PFSK-1 (cell line): Measurements from ENCODE around the gene MCCD1.

Experiments
- POLR2AphosphoS5 ChIP-seq: IDR thresholded peaks from 2 replicates; pipeline ENCODE4 v1.6.1; 2012; ENCODE audit warnings: low read depth, mild to moderate bottlenecking, control low read depth, low read length, moderate library complexity
- SIN3A ChIP-seq: IDR thresholded peaks from 2 replicates; pipeline ENCODE4 v1.6.1; 2012; ENCODE audit warnings: mild to moderate bottlenecking, low read length, moderate library complexity, borderline replicate concordance; ENCODE audit not compliant: insufficient read depth
- TAF1 ChIP-seq: IDR thresholded peaks from 2 replicates; pipeline ENCODE4 v1.6.1; 2012; ENCODE audit warnings: low read length, control low read depth, borderline replicate concordance; ENCODE audit not compliant: insufficient read depth

GRCh38 chr6:31556307-31556706 is 27.5 kb downstream of the MCCD1 start:
- TF ChIP-seq SIN3A, result no peak
- no peak for TF ChIP-seq TAF1
- no peak for TF ChIP-seq POLR2AphosphoS5
